NCI-H1417 (cell line): ENCODE results near the gene HUS1.
A peak's percentile ranks its signal among the peaks of the same experiment; 100 is the strongest.
"Not testable (repeated sequence)": the region's sequence is repeated elsewhere in the genome, so short reads cannot be mapped to it uniquely, and the experiment has no call there.

Source experiments
- DNase-seq, 3 experiments: peaks; one replicate each; lab custom pipeline; 2025; lab: John Stamatoyannopoulos, UW

Gene HUS1

DNA sequence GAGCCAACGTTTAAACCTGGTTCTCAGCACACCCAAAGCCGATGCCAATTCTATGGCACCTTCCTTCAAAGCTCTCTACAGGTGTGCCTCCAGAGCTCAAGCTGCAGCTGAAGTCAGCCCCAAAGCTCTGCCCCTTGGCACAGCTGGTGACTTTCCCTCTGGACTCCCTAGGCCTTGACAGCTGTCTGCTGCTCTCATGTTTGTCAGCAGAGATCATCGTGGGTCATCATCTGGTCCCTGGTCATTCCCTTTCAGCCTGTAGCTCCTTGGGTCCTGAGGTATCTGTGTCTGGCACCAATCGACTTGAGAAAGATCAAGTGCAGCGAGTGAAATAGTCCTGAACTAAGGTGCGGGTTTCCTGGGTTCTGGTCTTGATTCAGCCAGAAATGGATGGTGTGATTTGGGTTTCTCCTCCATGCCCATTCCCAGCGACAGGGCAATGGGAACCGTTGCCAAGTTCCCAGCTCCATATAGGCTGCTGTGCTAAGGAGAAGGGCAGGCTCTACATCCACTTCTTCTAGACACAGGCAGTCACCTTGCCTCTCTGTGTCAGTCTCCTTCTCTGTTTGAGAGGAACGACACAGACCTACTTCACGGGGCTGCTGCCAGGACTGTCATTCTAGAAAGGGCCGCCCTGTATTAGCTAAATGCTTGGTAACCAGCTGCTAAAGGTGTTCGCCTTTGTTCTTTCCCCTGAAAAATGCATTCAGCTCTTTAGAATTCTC, 34.7 kb downstream of the HUS1 start:
- DNase-seq: no peak

DNA sequence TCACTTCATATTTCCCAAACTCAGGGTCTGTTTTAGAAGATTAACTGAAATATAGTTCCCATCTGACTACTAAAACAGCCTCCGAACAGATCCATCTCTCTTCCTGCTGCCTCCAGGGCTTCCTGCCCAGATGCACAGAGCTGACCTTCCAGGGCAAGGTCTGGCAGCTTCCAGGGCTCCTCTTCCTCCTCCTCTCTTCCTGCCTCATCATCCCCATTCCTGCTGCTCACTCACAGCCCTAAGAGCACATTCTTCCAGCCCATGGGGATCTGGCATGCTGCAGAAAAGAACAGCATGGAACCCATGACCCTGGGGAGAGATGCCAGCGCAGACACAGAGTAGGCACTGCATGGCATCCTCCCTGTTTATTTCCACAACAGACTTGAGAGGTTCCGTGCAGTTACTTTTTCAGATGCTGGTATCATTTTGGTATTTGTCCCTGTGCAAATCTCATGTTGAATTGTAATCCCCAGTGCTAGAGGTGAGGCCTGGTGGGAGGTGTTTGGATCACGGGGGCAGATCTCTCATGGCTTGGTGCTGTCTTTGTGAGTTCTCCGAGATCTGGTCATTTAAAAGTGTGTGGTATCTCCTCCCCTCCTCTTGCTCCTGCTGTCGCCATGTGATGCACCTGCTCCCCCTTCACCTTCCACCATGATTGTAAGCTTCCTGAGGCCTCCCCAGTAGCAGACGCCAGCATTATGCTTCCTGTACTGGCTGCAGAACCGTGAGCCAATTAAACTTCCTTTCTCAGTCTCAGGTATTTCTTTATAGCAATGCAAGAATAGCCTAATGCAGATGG, 35.5 kb downstream of the HUS1 start:
- no peak for DNase-seq

DNA sequence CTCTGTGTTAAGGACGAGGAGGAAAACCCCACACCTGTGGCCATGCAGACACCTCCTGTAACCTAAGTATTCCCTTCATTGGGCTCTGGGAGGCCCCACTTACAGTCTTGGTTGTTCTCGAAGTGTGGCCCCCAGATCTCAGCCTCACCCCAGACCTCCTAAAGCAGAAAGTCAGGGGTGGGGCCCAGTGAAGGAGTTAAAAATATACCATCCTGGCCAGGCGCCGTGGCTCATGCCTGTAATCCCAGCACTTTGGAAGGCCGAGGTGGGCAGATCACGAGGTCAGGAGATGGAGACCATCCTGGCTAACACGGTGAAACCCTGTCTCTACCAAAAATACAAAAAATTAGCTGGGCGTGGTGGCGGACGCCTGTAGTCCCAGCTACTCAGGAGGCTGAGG, 36.8 kb downstream of the HUS1 start:
- not testable (repeated sequence) for DNase-seq

DNA sequence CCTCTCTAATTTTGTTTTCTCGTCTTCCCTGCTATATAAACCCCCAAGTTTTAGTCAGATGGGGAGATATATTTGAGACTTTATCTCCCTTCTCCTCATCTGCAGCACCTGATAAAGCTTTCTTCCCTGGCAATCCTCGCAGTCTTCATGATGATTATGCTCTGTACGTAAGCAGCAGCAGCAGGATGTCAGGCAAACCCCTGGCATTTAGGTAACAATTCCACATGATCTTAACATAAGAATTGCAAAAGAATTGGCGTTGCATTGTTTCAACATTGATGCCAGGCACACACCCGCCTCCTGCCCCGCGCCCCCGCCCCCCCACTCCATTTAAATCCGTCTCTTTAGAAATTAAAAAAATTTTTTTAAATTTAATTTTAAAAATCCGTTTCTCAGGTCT, 37.3 kb downstream of the HUS1 start:
- DNase-seq: no peak

DNA sequence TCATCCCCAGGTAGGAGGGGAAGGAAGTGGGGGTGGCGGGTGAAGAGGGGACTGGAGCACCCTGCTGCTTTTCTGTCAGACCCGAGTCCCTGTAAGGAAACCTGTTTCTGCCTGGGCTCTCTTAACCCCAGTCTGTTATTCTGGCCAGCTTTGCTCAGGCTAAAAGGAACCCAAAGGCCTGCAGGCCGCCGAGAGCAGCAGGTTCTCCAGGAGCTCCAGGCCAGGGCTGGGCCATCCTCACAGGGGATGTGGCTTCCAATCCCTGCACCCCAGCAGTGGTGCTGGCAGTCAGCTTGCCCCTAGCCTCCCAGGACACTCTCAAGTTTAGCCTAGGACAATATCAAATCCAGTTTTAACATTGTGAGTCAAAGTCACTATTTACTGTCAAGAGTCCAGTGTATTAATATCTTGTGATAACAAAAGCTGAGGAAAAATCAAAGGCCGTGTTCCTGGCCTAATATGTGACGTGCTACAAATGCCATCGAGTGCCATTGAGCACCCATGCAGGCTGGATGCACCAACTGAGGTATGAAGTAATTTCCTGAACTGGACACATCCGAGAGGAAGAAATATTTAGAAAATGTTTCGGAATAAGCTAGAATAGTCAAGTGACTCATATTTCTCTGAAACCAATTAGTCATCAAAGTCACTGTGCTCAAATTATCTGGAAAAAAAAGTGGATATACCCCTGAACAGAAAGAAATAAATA, 38.1 kb downstream of the HUS1 start:
- no peak for DNase-seq

DNA sequence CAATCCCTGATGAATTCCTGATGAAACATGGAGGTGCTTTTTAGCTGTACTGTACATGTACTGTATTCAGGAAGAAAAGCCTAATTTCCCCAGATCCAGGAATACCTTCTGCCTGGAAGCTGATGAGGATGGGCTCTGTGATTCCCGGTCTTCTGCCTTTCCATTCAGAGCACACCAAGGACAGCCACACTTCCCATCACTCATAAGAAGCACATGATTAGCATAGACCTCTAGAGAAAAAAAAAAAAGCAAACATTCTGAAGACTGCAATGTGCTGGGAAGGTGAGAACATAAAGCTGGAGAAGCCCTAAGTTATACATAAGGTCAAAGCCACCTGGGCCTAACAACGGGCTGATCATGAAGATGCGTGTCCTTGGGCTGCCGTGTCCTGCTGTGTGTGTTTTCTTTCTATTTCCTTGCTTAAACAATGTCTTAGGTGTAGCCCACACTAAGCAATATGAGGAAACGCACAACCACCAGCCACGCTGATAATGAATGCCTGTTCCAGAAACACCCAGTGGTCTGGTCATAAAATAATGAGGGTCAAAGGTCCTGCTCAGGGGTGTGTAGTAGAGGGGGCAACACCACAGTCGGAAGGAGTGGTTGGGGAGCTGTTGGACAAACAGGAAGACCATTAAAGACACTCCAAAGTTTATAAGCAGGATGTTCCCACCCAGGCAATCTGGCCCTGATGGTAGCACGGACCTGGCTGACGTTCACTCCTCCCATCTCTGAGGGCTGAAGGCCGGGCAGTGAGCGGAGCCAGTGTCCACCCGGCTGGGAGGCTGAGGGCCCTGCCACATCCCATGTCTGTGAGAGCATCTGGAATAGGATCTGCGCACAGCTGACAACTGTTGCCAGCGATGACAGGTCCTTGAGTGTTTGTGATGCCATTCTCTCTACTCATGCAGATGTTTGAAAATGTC, 39.1 kb downstream of the HUS1 start:
- DNase-seq: no peak

DNA sequence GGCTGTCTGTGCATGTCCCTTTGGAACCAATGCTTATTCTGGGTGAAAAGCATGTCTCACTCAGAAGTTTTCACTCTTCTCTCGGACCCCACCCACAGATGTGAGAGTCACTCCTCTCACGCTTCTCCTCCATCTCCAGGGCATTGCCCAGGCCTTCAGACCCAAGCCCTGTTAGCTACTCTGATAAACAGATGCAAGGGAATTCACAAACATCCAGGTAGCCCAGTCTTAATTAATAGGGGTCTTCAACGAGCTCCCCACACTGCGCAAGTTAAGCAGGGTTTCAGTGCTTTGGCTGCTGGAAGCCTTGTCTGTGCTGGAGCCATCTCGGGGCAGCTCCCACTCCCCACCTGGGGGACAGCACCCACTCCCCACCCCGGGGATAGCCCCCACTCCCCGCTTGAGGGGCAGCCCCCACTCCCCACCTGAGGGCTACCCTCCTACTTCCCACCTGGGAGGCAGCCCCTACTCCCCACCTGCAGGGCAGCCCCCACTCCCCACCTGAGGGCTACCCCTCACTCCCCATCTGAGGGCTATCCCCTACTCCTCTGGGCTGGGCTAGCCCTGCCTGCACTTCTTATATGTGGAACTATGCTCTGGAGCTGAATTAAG, 39.9 kb downstream of the HUS1 start:
- no peak for DNase-seq

DNA sequence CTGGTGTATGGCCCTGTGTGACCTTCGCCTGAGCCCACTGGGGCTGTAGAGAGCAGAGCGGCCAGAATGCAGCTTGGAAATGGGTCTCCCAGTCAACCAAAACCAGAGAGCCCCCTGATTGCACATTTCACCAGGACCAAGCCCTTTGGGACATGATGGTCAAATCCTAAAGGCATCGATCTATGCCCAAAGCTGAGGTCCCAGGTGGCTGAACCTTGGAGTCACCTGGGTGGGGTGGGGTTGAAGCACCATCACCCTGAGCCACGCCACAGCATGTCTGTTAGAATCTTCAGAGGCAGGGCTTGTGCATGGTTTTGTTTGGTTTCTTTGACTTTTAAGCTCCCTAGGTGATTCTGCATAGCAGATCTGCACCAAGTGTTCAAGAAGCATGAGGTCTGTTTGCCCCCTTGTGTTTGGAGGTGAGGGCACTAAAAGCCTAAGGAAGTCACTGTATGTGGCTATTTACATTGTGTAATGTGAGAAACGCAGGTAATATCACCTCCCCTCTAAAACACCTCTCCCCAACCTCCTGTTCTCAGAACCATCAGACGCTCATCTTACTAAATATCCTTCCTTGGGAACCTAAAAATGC, 40.7 kb downstream of the HUS1 start:
- DNase-seq: peak in 1 of 3 experiments; percentile 15

DNA sequence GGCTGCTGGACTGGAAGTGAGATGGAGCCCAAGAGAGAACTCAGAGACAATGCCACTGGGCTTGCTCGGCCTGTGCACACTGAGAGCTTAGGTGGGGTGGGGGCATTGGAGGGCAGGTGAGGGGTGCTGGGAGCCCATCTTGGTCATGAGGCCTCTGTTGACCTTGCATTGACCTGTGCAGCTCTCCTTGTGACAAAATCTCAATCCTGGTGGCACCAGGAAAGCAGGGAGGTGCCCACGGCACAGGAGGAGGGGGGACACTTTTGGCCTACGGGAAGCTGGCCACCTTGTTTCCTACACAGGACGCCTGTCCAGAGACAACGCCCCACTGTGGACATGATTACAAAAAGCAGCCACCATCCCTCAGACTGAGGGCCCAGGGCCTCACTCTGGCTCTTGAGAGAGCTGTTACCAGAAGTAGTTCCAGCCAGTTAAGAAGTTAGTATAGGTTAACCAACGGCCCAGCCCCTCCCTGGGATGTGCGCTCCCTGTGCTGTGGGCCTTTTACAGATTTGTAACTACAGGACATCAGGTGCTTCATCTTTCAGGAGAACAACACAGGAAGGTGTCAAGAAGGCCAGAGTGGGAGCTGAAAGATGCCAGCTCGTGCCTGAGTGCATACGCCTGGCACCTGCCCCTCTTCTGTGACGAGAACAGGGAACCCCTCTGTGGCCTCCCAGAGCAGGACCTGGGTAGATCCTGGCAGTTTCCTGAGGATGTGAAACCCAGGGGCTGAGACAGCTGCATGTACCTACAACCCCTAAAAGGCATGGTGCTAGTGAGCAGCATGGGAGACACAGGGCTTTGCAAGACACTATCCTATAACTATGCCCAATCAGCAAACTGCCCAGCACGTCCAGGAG, 41.5 kb downstream of the HUS1 start:
- DNase-seq: no peak

DNA sequence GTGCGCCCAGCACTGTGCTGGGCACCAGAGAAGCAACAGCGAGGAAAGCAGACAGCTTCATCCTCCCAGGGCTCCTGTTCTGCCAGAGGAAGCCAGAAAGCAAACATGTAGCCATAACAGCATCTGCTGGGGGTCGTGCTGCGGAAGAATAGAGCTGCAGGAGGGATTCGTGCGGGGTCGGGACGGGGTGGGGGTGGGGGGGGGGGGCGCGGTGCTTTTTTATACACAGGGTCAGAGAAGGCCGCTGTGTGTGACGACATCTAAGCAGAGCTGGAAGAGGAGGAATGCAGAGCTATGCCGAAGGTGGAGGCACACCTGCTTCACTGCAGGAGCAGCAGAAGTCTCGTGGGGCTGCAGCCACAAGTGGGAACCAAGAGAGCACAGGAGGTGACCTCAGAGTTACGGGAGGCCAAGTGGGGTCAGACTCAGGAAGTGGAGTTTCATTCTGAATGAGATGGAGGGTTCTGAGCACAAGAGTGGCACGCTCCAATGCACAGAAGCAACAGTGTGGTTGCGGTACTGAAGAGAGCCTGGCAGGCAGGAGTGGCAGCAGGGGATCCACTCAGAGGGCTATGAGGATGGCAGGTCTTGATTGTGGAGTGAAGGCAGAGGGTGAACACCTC, 42.2 kb downstream of the HUS1 start:
- peak in 2 of 3 experiments; percentile 2 to 20 for DNase-seq

DNA sequence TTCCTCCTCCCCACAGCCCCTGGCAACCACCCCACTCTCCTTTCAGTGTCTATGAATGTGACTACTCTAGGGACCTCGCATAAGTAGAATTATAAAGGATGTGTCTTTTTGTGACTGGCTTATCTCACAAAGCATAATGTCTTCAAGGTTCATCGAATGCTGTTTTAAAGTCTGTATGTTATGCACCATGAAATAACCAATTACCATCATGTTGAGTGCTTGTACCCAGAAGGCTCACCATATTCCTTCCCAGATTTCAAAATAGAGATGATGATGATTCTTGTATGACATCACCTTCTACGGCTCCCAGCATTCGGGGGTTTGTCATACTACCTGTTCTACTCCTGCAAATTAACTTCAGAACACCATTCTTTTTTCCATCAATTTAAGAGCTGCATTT, 43.1 kb downstream of the HUS1 start:
- DNase-seq: no peak

DNA sequence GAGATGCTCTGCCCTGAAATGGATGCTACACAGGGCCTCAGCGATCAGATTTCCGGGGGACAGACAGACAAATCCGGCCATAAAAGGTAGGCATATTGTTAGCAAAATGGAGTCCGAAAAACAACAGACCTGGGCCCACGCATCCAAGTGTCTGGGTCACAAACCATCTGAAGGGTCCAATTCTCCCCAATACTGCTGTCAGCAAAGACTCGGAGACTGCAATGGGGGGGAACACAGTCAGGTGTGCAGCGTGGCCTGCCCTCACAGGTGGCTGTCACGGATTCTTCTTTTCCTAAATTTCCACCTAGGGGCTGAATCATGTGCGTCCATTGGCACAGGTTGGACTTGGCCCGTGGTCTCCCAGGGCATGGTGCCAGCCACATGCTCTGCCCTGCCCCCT, 44.1 kb downstream of the HUS1 start:
- no peak for DNase-seq

DNA sequence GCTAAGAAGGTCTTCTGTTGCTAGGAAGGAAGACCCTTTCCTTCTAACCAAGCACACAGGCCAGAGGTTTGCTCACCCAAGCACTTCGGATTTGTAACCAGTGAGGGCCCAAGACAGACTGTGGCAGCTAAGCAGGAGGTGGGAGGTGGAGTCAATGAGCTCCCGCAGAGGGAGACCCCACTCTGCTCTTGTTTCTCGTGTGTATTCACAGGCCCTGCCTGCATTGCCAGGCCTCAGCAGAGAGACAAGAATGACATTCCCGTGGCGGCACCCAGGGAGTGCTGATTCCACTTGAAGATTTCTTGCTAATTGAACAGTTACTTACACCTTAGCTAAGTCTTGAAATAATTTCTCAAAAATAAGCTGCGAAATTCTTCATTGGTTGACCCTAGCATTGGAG, 44.6 kb downstream of the HUS1 start:
- no peak for DNase-seq

DNA sequence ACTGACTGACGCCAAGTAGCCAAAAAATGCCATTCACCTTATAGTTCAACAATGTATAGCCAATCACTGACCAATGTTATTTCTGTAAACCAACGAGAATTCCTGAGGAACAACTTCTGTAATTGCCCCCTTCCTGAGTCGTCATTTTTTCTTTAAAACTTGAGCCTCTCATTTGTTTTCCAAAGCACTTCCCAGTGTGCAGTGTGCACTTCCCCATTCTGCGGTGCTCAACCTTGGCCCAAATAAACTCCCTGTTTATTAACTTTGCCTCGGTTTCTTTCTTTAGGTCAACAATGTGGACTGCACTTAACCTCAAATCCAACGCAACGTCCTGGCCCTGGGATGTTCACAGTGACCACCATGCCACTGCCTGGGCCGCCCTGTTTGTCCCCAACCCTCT, 46.2 kb downstream of the HUS1 start:
- no peak for DNase-seq

DNA sequence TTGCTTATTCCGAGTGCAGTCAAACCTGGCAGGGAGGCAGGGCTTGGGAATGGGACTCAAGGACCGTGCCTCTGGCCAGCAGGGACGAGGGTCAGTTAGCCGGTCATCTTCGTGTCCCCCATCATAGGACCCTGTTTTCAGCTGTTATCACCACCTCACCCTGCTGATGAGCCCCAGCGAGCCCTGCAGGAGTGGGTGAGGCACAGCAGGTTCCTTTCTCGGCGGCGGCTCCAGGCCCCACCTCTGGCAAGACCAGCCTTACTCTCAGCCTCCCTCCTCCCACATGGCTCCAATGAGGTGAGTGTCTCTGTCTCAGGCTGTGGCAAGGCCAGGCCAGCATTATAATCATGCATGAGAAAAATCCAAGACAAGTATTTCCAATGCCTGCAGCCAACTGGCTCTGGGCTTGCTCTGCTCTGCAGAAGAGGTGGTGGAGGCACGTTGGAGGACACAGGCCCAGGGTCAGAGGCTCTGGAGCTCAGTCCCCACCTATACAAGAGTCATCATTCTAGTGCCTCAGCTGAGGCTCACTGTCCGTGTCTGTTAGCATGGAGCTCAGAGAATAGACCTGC, 46.9 kb downstream of the HUS1 start:
- DNase-seq: no peak

DNA sequence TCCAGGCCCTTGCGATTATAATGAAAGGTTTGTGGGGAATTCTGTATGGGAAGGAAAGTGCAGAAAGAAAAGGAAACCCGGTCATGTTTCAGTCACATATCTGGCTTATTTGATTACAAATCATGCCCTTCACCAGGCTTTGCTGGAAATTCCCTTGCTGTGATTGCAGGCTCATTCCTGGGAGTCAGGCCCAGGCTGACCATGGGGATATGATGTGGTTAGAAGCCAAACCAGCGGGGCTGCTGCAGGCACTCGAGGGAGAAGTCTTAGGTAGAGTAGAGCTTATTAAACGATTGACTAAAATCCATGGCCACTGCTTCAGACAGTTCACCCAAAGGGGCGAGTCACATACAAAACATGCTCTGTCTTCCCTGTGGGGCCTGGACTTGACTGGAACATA, 47.4 kb downstream of the HUS1 start:
- DNase-seq: no peak

DNA sequence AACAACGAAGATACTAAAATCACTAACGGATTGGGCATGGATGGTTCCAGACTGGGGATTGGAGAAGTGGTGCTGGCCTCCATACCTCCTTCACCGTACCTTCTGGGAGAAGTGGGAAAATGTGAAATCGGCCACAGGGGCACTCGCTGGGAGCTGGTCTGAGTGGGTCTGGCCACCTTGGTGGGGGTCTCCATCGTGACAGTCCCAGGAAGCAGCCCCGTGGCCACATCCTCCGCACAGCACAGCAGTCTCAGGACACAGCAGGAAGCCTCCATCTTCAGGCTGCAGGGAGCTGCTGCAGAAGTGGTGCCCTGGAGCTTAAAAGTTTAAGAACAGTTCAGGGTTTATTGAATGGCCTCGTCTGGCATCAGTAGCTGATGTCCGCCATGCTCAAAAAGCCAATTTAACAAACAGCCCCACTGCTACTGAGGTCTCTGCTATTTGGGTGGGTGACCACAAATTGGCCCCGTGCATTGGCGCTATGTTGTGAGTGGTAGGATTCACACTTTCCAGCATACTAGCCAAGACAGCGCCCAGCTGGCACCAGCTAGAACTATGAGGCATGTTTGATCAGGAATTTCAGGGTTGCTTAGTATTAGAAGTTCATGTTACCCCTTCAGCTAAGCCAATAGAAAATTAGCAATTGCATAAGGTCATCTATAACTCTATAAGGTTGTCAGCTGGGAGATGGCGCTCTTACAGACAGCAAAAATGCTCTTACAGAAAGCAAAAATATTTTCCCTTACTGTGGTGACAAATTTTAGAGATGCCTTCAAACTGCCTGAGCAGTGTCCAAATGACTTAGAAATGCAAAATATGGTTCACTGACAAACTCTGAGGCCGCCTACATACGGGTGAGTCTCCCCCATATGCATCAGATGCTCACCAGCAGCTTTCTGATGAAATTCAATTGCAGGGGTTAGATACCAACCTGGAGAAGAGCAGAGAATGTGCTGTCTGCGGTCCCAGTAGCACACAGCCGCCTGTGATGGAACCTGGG, 48.1 kb downstream of the HUS1 start:
- DNase-seq: no peak

DNA sequence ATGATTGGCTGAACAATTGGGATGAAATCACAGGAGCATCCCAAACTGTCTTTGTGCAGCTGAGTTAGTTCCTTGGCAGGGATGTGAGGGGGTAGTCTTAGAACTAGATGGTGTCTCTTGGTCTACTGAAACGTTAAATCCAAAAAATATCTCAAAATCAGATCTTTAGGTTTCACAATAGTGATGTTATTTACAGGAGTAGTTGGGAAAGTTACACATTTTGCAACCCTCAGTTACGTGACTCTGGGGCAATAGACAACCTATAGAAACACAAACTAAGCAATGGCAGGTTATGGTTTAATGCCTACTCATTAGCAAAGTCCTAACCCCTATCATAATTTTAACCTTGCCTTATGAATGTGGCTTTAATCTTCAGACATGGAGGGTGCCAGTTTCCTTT, 55.1 kb downstream of the HUS1 start:
- no peak for DNase-seq
